GM10248 (cell line): ENCODE results near the gene NGEF.

Experiments used
- CTCF ChIA-PET: fragments of 300-600 bp; sonication (Branson Sonifier 250); formaldehyde crosslinking; extraction: SDS; loops from one replicate; lab custom pipeline; 2021; ENCODE audit warnings: antibody characterized with exemption; lab: Yijun Ruan, JAX
- POLR2A ChIA-PET: fragments of 350-650 bp; sonication (Branson Sonifier 250); formaldehyde crosslinking; extraction: SDS; loops from one replicate; lab custom pipeline; 2020; ENCODE audit warnings: antibody characterized with exemption; lab: Yijun Ruan, JAX
- DNase-seq: peaks from one replicate; pipeline ENCODE4 v3.0.0; 2012; ENCODE audit errors: extremely low spot score
- TF ChIP-seq, protein P1 (sequence below): IDR thresholded peaks from 2 replicates; pipeline ENCODE4 v1.5.1; 2012; ENCODE audit warnings: mild to moderate bottlenecking, low read depth; ENCODE audit errors: extremely low read depth, missing control alignments, control extremely low read depth

The NGEF gene

GRCh38 chr2:233059797-233060500 lies 46.9 kb upstream of the NGEF start, which contains the start of gene INPP5D:
Gene INPP5D, plus strand, starts transcription at chr2:233060342. Its CDS starts 137 bp downstream, at chr2:233060479.
- TF ChIP-seq, protein P1, sequence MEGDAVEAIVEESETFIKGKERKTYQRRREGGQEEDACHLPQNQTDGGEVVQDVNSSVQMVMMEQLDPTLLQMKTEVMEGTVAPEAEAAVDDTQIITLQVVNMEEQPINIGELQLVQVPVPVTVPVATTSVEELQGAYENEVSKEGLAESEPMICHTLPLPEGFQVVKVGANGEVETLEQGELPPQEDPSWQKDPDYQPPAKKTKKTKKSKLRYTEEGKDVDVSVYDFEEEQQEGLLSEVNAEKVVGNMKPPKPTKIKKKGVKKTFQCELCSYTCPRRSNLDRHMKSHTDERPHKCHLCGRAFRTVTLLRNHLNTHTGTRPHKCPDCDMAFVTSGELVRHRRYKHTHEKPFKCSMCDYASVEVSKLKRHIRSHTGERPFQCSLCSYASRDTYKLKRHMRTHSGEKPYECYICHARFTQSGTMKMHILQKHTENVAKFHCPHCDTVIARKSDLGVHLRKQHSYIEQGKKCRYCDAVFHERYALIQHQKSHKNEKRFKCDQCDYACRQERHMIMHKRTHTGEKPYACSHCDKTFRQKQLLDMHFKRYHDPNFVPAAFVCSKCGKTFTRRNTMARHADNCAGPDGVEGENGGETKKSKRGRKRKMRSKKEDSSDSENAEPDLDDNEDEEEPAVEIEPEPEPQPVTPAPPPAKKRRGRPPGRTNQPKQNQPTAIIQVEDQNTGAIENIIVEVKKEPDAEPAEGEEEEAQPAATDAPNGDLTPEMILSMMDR = no peak
- peak; percentile 86 for DNase-seq
- ChIA-PET CTCF (interaction anchor here (1.0 to 4.7 kb wide), 24 partner anchors 8 to 298 kb away, joined by 3 to 55 read pairs (median 6); partner anchors contain the start of gene ATG16L1), POLR2A (interaction anchor here (0.8 to 3.9 kb wide), 4 partner anchors 10 to 41 kb away, joined by 4 to 28 read pairs (median 8); no protein-coding TSS in a partner anchor)

DNA sequence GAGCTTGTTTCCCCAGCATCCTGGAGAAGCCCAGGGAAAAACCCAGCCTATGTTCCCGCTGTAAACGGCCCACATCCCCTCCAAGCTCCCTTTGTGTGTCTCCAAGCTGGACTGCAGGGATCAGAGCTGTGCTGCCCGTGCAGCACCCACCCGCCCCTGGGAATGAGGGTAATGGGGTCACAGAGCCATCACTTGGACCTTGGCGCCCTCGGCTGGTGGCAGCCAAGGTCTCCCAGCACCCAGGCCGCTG lies 46.4 kb upstream of the NGEF start:
- no peak for DNase-seq
- ChIA-PET POLR2A (interaction anchor here (2.9 to 3.9 kb wide), 2 partner anchors 16 to 24 kb away, joined by 11 to 28 read pairs; no protein-coding TSS in a partner anchor), CTCF (interaction anchor here (0.6 to 4.7 kb wide), 11 partner anchors 12 to 192 kb away, joined by 3 to 55 read pairs (median 5); partner anchors contain the start of gene ATG16L1)
- TF ChIP-seq, protein P1 = peak; percentile 64

DNA sequence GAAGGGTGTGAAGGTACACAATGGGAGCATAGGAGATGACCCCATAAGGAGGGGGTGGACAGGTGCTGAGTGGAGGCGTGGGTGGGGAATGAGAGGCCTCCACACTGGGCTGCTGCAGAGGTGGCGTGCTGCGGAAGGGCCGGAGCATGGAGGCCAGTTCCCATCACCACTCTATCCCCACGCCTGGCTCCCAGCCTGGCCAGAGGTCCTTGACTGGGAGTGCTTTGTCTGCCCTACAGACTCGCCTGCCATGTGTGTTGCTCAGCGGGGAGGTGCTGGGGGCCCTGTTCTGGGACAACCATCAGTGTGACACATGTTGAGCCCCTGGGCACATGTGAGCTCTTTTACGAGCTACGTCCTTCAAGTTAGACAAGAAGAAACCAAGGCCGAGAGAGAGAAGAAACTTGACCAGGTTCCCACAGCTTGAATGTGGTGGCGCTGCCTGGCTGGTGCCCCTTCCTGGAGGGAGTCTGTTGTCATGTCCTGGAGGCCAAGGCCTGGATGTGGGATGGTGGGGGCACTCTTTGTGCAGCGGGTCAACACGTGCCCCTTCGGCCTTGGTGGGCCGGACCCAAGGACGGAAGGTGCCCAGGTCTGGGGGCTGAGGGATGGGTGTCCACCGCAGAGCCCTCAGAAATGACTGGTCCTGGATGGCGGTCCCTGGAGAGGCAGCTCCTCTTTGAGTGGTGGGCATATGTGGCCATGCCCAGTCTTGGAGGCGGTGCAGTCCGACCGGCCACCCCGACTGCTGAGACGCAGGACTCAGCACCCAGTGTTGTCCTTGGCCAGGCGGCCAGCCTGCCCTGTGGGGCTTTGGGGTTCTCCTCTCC lies 45.9 kb upstream of the NGEF start:
- CTCF ChIA-PET = interaction anchor here (0.6 to 4.7 kb wide), 8 partner anchors 11 to 193 kb away, joined by 3 to 55 read pairs (median 5); partner anchors contain the start of gene ATG16L1
- no peak for DNase-seq
- POLR2A ChIA-PET = interaction anchor here (2.9 to 3.9 kb wide), 2 partner anchors 17 to 24 kb away, joined by 11 to 28 read pairs; no protein-coding TSS in a partner anchor
- TF ChIP-seq, protein P1 = no peak

GRCh38 chr2:233056961-233057605 lies 44.0 kb upstream of the NGEF start:
- CTCF ChIA-PET = interaction anchor here (1.1 to 1.2 kb wide), 2 partner anchors 9 to 298 kb away, joined by 3 read pairs; no protein-coding TSS in a partner anchor

DNA sequence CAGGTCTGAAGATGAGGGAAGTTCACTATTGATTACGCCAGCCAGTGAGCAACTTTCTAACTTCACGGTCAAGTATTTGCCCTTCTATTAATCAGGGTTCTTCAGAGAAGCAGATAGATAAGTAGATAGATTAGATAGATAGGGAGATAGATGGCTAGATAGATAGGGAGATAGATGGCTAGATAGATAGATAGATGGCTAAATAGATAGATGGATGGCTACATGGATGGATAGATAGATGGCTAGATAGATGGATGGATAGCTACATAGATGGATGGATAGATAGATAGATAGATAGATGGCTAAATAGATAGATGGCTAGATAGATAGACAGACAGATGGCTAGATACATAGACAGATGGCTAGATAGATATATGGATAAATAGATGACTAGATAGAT lies 42.3 kb upstream of the NGEF start:
- no peak for DNase-seq
- ChIA-PET POLR2A (no interaction called here), CTCF (interaction anchor here (0.9 to 4.0 kb wide), 14 partner anchors 10 to 442 kb away, joined by 3 to 34 read pairs (median 10); partner anchors contain the start of gene ATG16L1)
- TF ChIP-seq, protein P1 = no peak

More at GRCh38 chr2:233056961-233057605, 44.0 kb upstream of the NGEF start:
- DNase-seq = no peak
- TF ChIP-seq, protein P1 = no peak
- POLR2A ChIA-PET = no interaction called here
